ENCODE measurements around the gene TAB2. TPM values are rescaled to one million over a fixed set of nuclear protein-coding genes. Genes with fewer than 3 reads are reported as not detected.
"Not testable (repeated sequence)": the region's sequence is repeated elsewhere in the genome, so short reads cannot be mapped to it uniquely, and the experiment has no call there.

The TAB2 gene
- total RNA-seq, 3 donors from 2014 or later: 63.3 to 91.0 (median 75.8) TPM

DNA sequence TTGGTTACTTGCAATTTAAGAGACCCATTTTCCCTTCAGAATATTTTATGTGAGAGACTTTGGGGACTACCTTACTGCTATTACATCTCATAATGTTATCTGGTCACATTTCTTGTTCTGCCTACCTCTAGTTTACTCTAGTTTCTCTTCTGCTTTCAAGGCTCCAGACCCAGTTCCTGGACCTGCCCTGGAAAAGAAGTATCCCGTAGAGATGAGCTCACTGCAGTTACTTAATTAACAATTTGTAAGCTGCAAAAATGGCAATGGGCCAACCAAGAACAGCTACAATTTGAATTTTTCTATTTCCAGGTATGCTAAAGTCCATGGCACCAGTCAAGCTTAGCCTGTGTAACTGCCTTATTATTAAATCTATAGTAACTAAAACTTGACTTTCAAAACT, 25.0 kb downstream of the TAB2 start:
- Histone ChIP-seq H3K27ac (peak overlapping the region in 1 of 2 donors; percentile 7), H3K9me3 (no peaks in the 10 kb centered on the region), H3K4me3 (no peak overlapping the region), H3K4me1 (peaks cover 0 to 3% of the 10 kb centered on the region in 2 donors), H3K27me3 (no peaks in the 10 kb centered on the region), H3K36me3 (no peaks in the 10 kb centered on the region)
- DNase-seq (ENCODE audit: low spot score in 2 of 2): no peak
- intact Hi-C loops (cut with DNase I; ENCODE audit: low total_unique reads): no loop called here
- no peak for TF ChIP-seq POLR2A (IDR thresholded peaks at IDR 0.05)
- TF ChIP-seq POLR2AphosphoS5 (IDR thresholded peaks at IDR 0.05): no peak
- TF ChIP-seq, protein P1, sequence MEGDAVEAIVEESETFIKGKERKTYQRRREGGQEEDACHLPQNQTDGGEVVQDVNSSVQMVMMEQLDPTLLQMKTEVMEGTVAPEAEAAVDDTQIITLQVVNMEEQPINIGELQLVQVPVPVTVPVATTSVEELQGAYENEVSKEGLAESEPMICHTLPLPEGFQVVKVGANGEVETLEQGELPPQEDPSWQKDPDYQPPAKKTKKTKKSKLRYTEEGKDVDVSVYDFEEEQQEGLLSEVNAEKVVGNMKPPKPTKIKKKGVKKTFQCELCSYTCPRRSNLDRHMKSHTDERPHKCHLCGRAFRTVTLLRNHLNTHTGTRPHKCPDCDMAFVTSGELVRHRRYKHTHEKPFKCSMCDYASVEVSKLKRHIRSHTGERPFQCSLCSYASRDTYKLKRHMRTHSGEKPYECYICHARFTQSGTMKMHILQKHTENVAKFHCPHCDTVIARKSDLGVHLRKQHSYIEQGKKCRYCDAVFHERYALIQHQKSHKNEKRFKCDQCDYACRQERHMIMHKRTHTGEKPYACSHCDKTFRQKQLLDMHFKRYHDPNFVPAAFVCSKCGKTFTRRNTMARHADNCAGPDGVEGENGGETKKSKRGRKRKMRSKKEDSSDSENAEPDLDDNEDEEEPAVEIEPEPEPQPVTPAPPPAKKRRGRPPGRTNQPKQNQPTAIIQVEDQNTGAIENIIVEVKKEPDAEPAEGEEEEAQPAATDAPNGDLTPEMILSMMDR (IDR thresholded peaks at IDR 0.05): no peak

DNA sequence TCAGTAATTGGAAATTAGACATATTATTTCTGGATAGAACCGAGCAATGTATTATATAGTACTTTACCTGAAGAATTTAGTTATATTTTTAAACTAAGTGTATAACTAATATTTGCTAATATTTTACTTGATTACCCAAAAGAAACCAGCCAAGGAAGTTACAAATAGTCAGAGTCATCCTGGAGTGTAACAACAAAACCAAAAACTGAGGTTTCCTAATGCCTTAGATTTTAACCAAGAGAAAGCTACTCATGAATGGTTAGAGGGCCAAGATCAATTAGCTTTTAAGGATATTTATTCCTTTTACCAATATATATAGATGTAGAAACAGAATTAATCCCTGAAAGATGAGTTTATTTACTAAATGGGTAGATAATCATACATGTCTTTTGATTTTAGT, 26.0 kb downstream of the TAB2 start:
- H3K36me3 ChIP-seq: no peaks in the 10 kb centered on the region
- no peak for DNase-seq (ENCODE audit: low spot score in 2 of 2)
- H3K4me3 ChIP-seq: no peak overlapping the region
- no peaks in the 10 kb centered on the region for H3K4me1 ChIP-seq
- TF ChIP-seq POLR2A (IDR thresholded peaks at IDR 0.05) (no peak), POLR2AphosphoS5 (IDR thresholded peaks at IDR 0.05) (no peak)
- TF ChIP-seq, protein P1 (IDR thresholded peaks at IDR 0.05): no peak
- intact Hi-C loops (cut with DNase I; ENCODE audit: low total_unique reads): no loop called here
- no peaks in the 10 kb centered on the region for H3K27me3 ChIP-seq
- H3K27ac ChIP-seq: no peak overlapping the region
- H3K9me3 ChIP-seq: no peaks in the 10 kb centered on the region

DNA sequence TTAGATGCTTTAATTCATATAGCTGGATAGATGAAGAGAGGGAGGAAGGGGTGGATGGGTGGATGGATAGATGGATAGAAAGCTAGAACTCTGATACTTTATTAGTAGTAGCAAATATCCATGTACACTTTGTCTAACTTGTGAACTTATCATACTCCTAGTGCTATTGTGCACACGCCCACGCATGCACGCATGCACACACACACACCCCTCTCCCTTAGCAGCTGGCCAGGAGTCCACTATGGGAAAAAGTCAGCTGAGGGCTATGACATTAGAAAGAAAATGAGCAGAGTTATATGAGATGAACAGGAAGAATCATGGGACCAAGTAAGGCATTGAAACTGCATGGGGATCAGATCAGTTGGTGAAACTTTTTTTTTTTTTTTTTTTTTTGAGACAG, 28.6 kb downstream of the TAB2 start:
- intact Hi-C loops (cut with DNase I; ENCODE audit: low total_unique reads): no loop called here
- DNase-seq (ENCODE audit: low spot score in 2 of 2): no peak
- no peak overlapping the region for H3K27ac ChIP-seq
- no peaks in the 10 kb centered on the region for H3K27me3 ChIP-seq
- H3K36me3 ChIP-seq: no peaks in the 10 kb centered on the region
- TF ChIP-seq POLR2A (IDR thresholded peaks at IDR 0.05): no peak
- TF ChIP-seq, protein P1 (IDR thresholded peaks at IDR 0.05): no peak
- no peak for TF ChIP-seq POLR2AphosphoS5 (IDR thresholded peaks at IDR 0.05)
- no peaks in the 10 kb centered on the region for H3K9me3 ChIP-seq
- H3K4me1 ChIP-seq: no peaks in the 10 kb centered on the region
- H3K4me3 ChIP-seq: no peak overlapping the region

DNA sequence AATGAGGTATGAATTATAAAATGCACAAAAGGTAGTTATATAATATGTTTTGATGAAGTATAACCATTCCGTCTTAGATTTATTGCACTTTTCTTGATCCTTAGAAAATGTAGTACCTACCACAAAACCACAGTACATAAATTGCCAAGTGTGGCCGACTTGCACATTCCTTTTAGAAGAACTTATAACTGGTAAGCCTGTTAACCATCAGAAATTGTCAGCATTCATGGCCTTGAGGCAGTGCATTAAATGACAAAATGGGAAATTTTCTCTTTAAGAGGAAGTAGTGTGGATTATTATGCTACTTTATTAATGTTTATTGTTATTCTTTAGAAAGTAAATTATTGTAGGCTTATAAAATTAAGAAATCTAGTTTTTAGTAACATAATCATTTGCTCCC, 29.6 kb downstream of the TAB2 start:
- H3K4me1 ChIP-seq: no peaks in the 10 kb centered on the region
- intact Hi-C loops (cut with DNase I; ENCODE audit: low total_unique reads): no loop called here

DNA sequence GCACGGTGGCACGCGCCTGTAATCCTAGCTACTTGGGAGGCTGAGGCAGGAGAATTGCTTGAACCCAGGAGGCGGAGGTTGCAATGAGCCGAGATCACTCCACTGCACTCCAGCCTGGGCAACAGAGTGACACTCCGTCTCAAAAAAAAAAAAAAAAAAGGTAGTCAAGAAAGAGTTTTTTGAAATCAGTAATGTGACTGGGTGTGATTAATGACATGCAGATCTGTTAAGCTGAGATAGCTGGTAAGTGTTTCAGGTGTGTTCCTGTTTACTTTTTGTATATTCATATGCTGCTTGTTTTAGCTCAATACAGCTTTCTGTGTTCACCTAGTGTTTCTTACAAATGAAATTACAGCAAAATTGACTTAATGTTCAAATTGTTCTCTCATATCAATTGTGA, 31.8 kb downstream of the TAB2 start:
- H3K9me3 ChIP-seq; intact Hi-C loops (cut with DNase I; ENCODE audit: low total_unique reads); H3K27me3 ChIP-seq; DNase-seq (ENCODE audit: low spot score in 2 of 2); H3K4me1 ChIP-seq; H3K4me3 ChIP-seq; H3K27ac ChIP-seq; H3K36me3 ChIP-seq: not testable (repeated sequence)

More for the DNA sequence above, 29.6 kb downstream of the TAB2 start:
- no peaks in the 10 kb centered on the region for H3K27me3 ChIP-seq
- no peak for DNase-seq (ENCODE audit: low spot score in 2 of 2)
- H3K4me3 ChIP-seq: no peak overlapping the region
- H3K36me3 ChIP-seq: no peaks in the 10 kb centered on the region
- TF ChIP-seq, protein P1 (IDR thresholded peaks at IDR 0.05): no peak
- TF ChIP-seq POLR2AphosphoS5 (IDR thresholded peaks at IDR 0.05) (no peak), POLR2A (IDR thresholded peaks at IDR 0.05) (no peak)
- no peak overlapping the region for H3K27ac ChIP-seq
- no peaks in the 10 kb centered on the region for H3K9me3 ChIP-seq

DNA sequence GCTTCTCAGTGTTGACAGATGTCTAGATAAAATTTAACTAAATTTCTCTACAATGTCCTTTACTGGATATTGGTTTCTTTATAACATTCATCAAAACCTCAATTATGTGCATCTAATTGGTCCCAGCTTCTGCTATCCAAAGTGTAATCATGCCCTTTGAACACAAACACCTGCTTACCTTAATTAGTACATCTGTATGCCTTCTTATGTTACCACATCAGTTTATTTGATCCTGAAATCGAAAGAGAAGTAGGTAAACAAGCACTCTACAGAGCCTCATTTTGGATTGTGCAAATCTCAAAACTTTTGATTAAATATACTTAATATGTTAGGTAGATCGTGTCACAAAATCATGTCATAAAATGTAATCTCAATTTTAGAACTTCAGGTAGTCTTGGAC, 36.5 kb downstream of the TAB2 start:
- H3K4me3 ChIP-seq: no peak overlapping the region
- no peak for TF ChIP-seq POLR2AphosphoS5 (IDR thresholded peaks at IDR 0.05)
- TF ChIP-seq POLR2A (IDR thresholded peaks at IDR 0.05): no peak
- TF ChIP-seq, protein P1 (IDR thresholded peaks at IDR 0.05): no peak
- H3K36me3 ChIP-seq: no peaks in the 10 kb centered on the region
- H3K27me3 ChIP-seq: no peaks in the 10 kb centered on the region
- intact Hi-C loops (cut with DNase I; ENCODE audit: low total_unique reads): no loop called here
- H3K4me1 ChIP-seq: no peaks in the 10 kb centered on the region
- H3K9me3 ChIP-seq: no peaks in the 10 kb centered on the region
- no peak for DNase-seq (ENCODE audit: low spot score in 2 of 2)
- H3K27ac ChIP-seq: no peak overlapping the region
